SK-MEL-5 (cell line): ENCODE results near the gene CBFA2T3. TPM values are rescaled to one million over a fixed set of nuclear protein-coding genes. Genes with fewer than 3 reads are reported as not detected.

Experiments
- total RNA-seq: library from RNA; depleted of rRNA; stranded (reverse); fragments of >200 nt; shearing (Covaris generic); gene quantifications from 2 replicates; pipeline ENCODE4 v1.2.3, GENCODE V29; 2014; rRNA removed

CBFA2T3 gene
- total RNA-seq, 1 experiment from 2014 or later = not detected

Other genes with a start within 250 kb of the CBFA2T3 start
- gene PIEZO1, start 192.0 kb downstream of the CBFA2T3 start, total RNA-seq = 44.1 and 48.7 TPM in 2 replicates
- 13.8 and 17.4 TPM in 2 replicates for gene CDT1, start 173.4 kb downstream of the CBFA2T3 start, total RNA-seq
- gene APRT, start 165.3 kb downstream of the CBFA2T3 start, total RNA-seq = 209 and 226 TPM in 2 replicates
- gene GALNS, start 120.3 kb downstream of the CBFA2T3 start, total RNA-seq = 15.2 and 15.4 TPM in 2 replicates
- gene TRAPPC2L, start 120.1 kb downstream of the CBFA2T3 start, total RNA-seq = 79.3 and 86.0 TPM in 2 replicates
- not detected in 2 replicates for gene PABPN1L, start 110.5 kb downstream of the CBFA2T3 start, total RNA-seq
- 20.6 and 24.8 TPM in 2 replicates for gene ACSF3, start 116.6 kb upstream of the CBFA2T3 start, total RNA-seq
- gene CDH15, start 194.5 kb upstream of the CBFA2T3 start, total RNA-seq = not detected in 2 replicates
- 0.77 TPM in 1 of 2 replicates, not detected in the other for gene SLC22A31, start 223.3 kb upstream of the CBFA2T3 start, total RNA-seq
- gene ZNF778, start 240.5 kb upstream of the CBFA2T3 start, total RNA-seq = 3.1 and 5.2 TPM in 2 replicates